CD4-positive, alpha-beta memory T cell (primary cell): Measurements from ENCODE around the gene UIMC1. TPM values are rescaled to one million over a fixed set of nuclear protein-coding genes. Genes with fewer than 3 reads are reported as not detected.

Experiments
- CTCF ChIA-PET: fragments of 350-600 bp; sonication (Branson Sonifier 250); formaldehyde crosslinking; loops from one replicate; lab custom pipeline; 2021; ENCODE audit warnings: inconsistent platforms; ENCODE audit not compliant: partially characterized antibody; lab: Charles Lee
- POLR2A ChIA-PET: fragments of 350-600 bp; sonication (Branson Sonifier 250); formaldehyde crosslinking; loops from one replicate; lab custom pipeline; 2021; ENCODE audit not compliant: partially characterized antibody; lab: Charles Lee
- DNase-seq, 5 donors: peaks; one replicate each; pipeline versions ENCODE4 v3.0.0 to v3.0.0-alpha.2; 2020 to 2022; ENCODE audit warnings: mixed read lengths in 1 of 5
- H3K27ac ChIP-seq: one replicate; pipeline ENCODE4 v1.7.0; 2013; ENCODE audit warnings: low read depth, low read length
- H3K27me3 ChIP-seq: 2 replicates; pipeline ENCODE4 v1.7.0; 2013; ENCODE audit warnings: mild to moderate bottlenecking, low read length, moderate library complexity; ENCODE audit not compliant: insufficient read depth
- H3K36me3 ChIP-seq: 2 replicates; pipeline ENCODE4 v1.7.0; 2013; ENCODE audit warnings: mild to moderate bottlenecking, low read length, moderate library complexity; ENCODE audit not compliant: insufficient read depth
- H3K4me1 ChIP-seq: 2 replicates; pipeline ENCODE4 v1.7.0; 2013; ENCODE audit warnings: mild to moderate bottlenecking, low read length, moderate library complexity; ENCODE audit not compliant: insufficient read depth
- H3K4me3 ChIP-seq, 2 donors: one replicate each; pipeline ENCODE4 v1.7.0; 2013; ENCODE audit warnings: low read length in 2 of 2, mild to moderate bottlenecking in 1 of 2
- H3K9me3 ChIP-seq, 2 donors: one replicate each; pipeline ENCODE4 v1.7.0; 2013; ENCODE audit warnings: low read length in 2 of 2, control low read depth in 1 of 2; ENCODE audit not compliant: control insufficient read depth in 1 of 2
- H3K27ac Mint-ChIP-seq, 7 donors: one replicate each; pipeline ENCODE4 v1.8.0; 2020 to 2021; ENCODE audit warnings: mixed read lengths in 7 of 7, mild to moderate bottlenecking in 6 of 7, inconsistent platforms in 3 of 7, moderate library complexity in 3 of 7
- H3K27me3 Mint-ChIP-seq, 2 donors: one replicate each; pipeline ENCODE4 v1.8.0; 2020 to 2021; ENCODE audit warnings: mixed read lengths in 2 of 2
- H3K36me3 Mint-ChIP-seq, 2 donors: one replicate each; pipeline ENCODE4 v1.8.0; 2020 to 2021; ENCODE audit warnings: mixed read lengths in 2 of 2, inconsistent platforms in 1 of 2, mild to moderate bottlenecking in 1 of 2
- H3K4me1 Mint-ChIP-seq, 4 donors: one replicate each; pipeline ENCODE4 v1.8.0; 2020 to 2021; ENCODE audit warnings: mixed read lengths in 4 of 4, mild to moderate bottlenecking in 1 of 4
- H3K4me3 Mint-ChIP-seq, 8 donors: one replicate each; pipeline ENCODE4 v1.8.0; 2020 to 2021; ENCODE audit warnings: mixed read lengths in 8 of 8, mild to moderate bottlenecking in 7 of 8, moderate library complexity in 6 of 8, inconsistent platforms in 3 of 8
- H3K9me3 Mint-ChIP-seq, 8 donors: one replicate each; pipeline ENCODE4 v1.8.0; 2020 to 2021; ENCODE audit warnings: mixed read lengths in 8 of 8, mild to moderate bottlenecking in 5 of 8, inconsistent platforms in 3 of 8, moderate library complexity in 1 of 8
- intact Hi-C: fragments of 100-400 bp; cut with micrococcal nuclease; formaldehyde crosslinking; loops from one replicate; pipeline ENCODE4 v1.15.1; 2023
- polyA plus RNA-seq, 2 donors: library from polyadenylated mRNA; unstranded; fragments of 300-500 nt; fragmentation: Illumina TruSeq; gene quantifications; one replicate each; pipeline ENCODE4 v1.2.3, GENCODE V29; 2021
- total RNA-seq, 2 experiments: library from RNA; stranded (reverse); gene quantifications; one replicate each; pipeline ENCODE4 v1.2.3, GENCODE V29; 2021

The UIMC1 gene
- total and polyA plus RNA-seq, 4 experiments from 2014 or later, result 16.7 to 61.7 (median 41.2) TPM

DNA sequence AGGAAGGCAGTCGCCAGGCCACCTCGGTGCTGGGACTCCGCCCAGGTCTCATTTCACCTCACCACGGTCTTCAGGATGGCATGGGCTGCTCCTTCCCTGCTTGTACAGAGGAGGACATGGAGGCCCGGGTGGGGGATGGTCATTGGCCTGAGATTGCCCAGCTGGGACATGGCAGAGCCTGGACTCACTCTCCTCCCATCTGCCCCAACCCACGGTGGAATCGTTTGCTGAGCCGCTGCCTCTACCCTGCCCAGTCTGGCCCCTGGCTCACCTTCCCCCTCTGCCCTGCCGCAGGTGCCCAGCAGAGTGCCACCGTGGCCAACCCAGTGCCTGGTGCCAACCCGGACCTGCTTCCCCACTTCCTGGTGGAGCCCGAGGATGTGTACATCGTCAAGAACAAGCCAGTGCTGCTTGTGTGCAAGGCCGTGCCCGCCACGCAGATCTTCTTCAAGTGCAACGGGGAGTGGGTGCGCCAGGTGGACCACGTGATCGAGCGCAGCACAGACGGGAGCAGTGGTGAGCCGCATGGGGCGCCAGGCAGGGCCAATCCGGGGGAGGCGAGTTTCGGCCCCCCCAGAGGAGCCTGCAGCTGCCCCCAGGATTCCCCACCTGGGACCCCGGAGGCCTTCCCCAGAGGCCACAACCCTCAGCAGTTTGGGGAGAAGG lies 144.1 kb downstream of the UIMC1 start:
- Histone ChIP-seq H3K27ac (no peak overlapping the region), H3K4me1 (no peaks in the 10 kb centered on the region), H3K36me3 (no peaks in the 10 kb centered on the region), H3K4me3 (no peak overlapping the region), H3K27me3 (no peaks in the 10 kb centered on the region), H3K9me3 (no peaks in the 10 kb centered on the region)
- H3K27me3 Mint-ChIP-seq, result peaks cover 20 to 21% of the 10 kb centered on the region in 2 donors
- H3K4me1 Mint-ChIP-seq, result no peaks in the 10 kb centered on the region
- no peak overlapping the region for H3K4me3 Mint-ChIP-seq
- DNase-seq, result no peak
- POLR2A ChIA-PET, result no interaction called here
- H3K36me3 Mint-ChIP-seq, result no peaks in the 10 kb centered on the region
- no peak overlapping the region for H3K27ac Mint-ChIP-seq
- CTCF ChIA-PET, result no interaction called here
- H3K9me3 Mint-ChIP-seq, result peaks cover 0 to 5% (median 0%) of the 10 kb centered on the region in 8 donors
- intact Hi-C loops, result no loop called here

DNA sequence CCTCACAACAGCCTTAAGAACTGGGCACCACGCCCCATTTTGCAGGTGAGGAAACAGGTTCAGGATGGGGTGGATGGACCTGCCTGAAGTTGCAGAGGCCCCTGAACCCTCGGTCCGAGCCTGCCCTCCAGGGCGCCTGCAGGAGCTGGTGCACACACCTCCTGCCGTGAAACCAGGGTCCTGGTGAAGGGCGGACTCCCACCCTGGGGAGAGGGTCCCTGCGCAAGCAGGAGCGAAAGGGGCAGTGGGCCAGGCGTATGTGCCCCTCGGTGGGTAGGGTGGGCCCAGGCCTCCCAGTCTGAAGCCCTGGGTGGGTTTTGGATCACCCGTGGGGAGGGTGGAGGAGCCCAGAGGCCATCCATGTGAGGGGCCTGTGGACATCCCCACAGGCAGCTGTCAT lies 145.3 kb downstream of the UIMC1 start:
- intact Hi-C loops, result no loop called here
- no peak overlapping the region for H3K4me3 ChIP-seq
- H3K4me1 Mint-ChIP-seq, result no peaks in the 10 kb centered on the region
- no peaks in the 10 kb centered on the region for H3K36me3 Mint-ChIP-seq
- no peaks in the 10 kb centered on the region for H3K27me3 ChIP-seq
- H3K36me3 ChIP-seq, result no peaks in the 10 kb centered on the region
- H3K4me3 Mint-ChIP-seq, result no peak overlapping the region
- H3K9me3 Mint-ChIP-seq, result peaks cover 0 to 5% (median 0%) of the 10 kb centered on the region in 8 donors
- DNase-seq, result no peak
- peaks cover 19 to 20% of the 10 kb centered on the region in 2 donors for H3K27me3 Mint-ChIP-seq
- CTCF ChIA-PET, result no interaction called here
- no peak overlapping the region for H3K27ac ChIP-seq
- H3K4me1 ChIP-seq, result no peaks in the 10 kb centered on the region
- POLR2A ChIA-PET, result no interaction called here
- no peak overlapping the region for H3K27ac Mint-ChIP-seq
- H3K9me3 ChIP-seq, result no peaks in the 10 kb centered on the region

DNA sequence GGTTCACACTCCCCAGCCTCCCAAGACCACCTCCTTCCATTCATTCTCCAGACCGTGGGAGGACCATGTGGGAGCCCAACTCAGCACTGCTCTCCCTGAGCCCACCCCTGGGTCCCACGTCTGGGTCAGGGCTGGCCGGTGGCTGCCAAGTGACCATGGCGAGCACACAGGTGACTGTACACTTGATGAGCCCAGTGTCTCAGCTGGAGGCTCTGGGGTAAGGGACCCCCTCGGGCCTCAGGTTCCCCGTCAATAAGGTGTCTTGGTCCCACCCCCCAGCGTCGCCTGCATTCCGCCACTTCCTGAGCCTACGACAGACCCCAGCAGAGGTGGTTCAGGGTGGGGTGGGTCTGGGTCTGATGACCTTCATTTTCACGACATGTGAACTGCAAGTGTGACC lies 146.2 kb downstream of the UIMC1 start:
- no peak overlapping the region for H3K4me3 Mint-ChIP-seq
- Histone ChIP-seq H3K9me3 (no peaks in the 10 kb centered on the region), H3K4me1 (no peaks in the 10 kb centered on the region), H3K4me3 (no peak overlapping the region), H3K36me3 (no peaks in the 10 kb centered on the region), H3K27ac (no peak overlapping the region), H3K27me3 (no peaks in the 10 kb centered on the region)
- CTCF ChIA-PET, result no interaction called here
- H3K4me1 Mint-ChIP-seq, result no peaks in the 10 kb centered on the region
- peaks cover 0 to 5% (median 0%) of the 10 kb centered on the region in 8 donors for H3K9me3 Mint-ChIP-seq
- intact Hi-C loops, result no loop called here
- H3K27me3 Mint-ChIP-seq, result peaks cover 17 to 18% of the 10 kb centered on the region in 2 donors
- no peak for DNase-seq
- POLR2A ChIA-PET, result no interaction called here
- no peak overlapping the region for H3K27ac Mint-ChIP-seq
- H3K36me3 Mint-ChIP-seq, result no peaks in the 10 kb centered on the region

DNA sequence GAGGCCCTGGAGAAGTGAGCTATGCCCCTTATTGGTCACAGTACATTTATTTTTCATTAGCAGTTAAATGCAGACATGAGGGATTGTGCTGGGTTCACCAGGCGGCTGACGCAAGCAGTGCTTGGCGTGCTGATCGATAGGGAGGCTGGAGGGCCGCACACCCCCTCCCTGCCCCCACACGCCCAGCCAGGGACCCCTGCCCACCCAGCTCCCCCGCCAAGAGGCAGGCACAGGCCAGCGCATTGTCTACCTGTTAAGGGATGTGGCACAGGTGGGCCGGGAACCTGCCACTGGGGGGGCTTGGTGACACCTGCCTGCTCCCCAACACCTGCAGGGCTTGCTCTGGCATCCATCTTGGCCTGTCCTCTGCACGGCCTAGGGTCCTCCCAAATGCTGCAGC lies 146.7 kb downstream of the UIMC1 start:
- H3K4me3 ChIP-seq, result no peak overlapping the region
- intact Hi-C loops, result no loop called here
- H3K9me3 ChIP-seq, result no peaks in the 10 kb centered on the region
- H3K27me3 ChIP-seq, result no peaks in the 10 kb centered on the region
- H3K36me3 Mint-ChIP-seq, result no peaks in the 10 kb centered on the region
- ChIA-PET POLR2A (no interaction called here), CTCF (no interaction called here)
- H3K36me3 ChIP-seq, result no peaks in the 10 kb centered on the region
- no peak overlapping the region for H3K4me3 Mint-ChIP-seq
- no peaks in the 10 kb centered on the region for H3K4me1 Mint-ChIP-seq
- no peak overlapping the region for H3K27ac Mint-ChIP-seq
- no peaks in the 10 kb centered on the region for H3K4me1 ChIP-seq
- H3K27ac ChIP-seq, result no peak overlapping the region
- peaks cover 15 to 17% of the 10 kb centered on the region in 2 donors for H3K27me3 Mint-ChIP-seq
- no peak for DNase-seq
- peaks cover 0 to 5% (median 0%) of the 10 kb centered on the region in 8 donors for H3K9me3 Mint-ChIP-seq

DNA sequence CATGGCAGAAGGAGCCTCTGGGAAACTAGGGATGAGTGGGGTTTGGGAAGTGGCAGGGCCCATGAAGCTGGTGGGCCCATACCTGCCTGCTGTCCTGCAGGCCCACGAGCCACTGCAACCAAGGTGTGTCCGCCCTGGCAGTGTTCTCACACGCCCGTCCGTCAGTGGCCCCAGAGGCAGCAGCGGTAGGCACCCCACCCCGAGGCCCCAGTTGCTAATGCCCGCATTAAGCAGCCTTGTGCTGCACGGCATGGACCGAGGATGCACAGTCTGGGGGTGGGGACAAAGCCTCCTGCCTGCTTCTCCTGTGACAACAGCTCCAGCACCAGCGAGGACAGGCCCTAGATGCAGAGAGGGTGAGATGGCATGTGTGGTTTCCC lies 148.7 kb downstream of the UIMC1 start:
- Histone ChIP-seq H3K27ac (no peak overlapping the region), H3K4me3 (no peak overlapping the region), H3K4me1 (no peaks in the 10 kb centered on the region), H3K36me3 (no peaks in the 10 kb centered on the region), H3K9me3 (no peaks in the 10 kb centered on the region), H3K27me3 (no peaks in the 10 kb centered on the region)
- POLR2A ChIA-PET, result no interaction called here
- no peak for DNase-seq
- H3K9me3 Mint-ChIP-seq, result peaks cover 0 to 5% (median 0%) of the 10 kb centered on the region in 8 donors
- H3K27ac Mint-ChIP-seq, result no peak overlapping the region
- CTCF ChIA-PET, result no interaction called here
- H3K36me3 Mint-ChIP-seq, result no peaks in the 10 kb centered on the region
- no peaks in the 10 kb centered on the region for H3K4me1 Mint-ChIP-seq
- peaks cover 15 to 19% of the 10 kb centered on the region in 2 donors for H3K27me3 Mint-ChIP-seq
- no peak overlapping the region for H3K4me3 Mint-ChIP-seq
- intact Hi-C loops, result no loop called here

DNA sequence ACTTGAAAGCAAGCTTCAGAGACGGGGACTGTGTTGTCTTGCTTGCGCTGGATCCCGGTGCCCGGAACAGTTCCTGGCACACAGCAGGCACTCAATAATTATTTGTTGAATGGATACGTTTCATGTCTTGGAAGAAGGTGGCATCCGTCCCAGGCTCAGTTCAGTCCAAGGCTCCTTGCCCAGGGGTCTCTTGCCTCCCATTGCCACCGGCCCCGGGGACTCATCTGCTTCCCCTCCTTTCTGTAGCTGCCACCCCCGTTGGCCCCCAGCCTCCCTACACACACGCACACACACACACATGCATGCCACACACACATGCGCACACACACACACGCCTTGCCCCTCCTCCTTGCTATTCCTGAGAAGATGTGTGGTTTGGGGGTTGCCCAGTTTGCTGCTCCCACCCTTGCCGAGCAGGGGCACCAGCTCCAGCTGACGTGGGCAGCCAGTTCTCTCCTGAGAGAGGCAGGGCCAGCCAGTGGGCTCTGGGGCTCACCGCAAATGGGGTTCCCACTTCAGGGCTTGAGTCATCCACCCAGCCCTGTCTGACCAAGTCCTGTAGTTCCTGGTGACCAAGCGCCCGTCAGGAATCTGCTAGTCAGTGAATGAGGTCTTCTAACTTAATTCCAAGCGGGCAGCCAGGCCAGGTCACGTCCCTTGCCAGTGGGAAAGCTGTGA lies 149.2 kb downstream of the UIMC1 start:
- Mint-ChIP-seq H3K4me3 (no peak overlapping the region), H3K9me3 (peaks cover 0 to 5% (median 0%) of the 10 kb centered on the region in 8 donors), H3K4me1 (no peaks in the 10 kb centered on the region), H3K27ac (no peak overlapping the region), H3K27me3 (peaks cover 18 to 21% of the 10 kb centered on the region in 2 donors), H3K36me3 (no peaks in the 10 kb centered on the region)
- no peak overlapping the region for H3K27ac ChIP-seq
- H3K36me3 ChIP-seq, result no peaks in the 10 kb centered on the region
- H3K4me1 ChIP-seq, result no peaks in the 10 kb centered on the region
- ChIA-PET POLR2A (no interaction called here), CTCF (no interaction called here)
- intact Hi-C loops, result no loop called here
- H3K9me3 ChIP-seq, result no peaks in the 10 kb centered on the region
- H3K27me3 ChIP-seq, result no peaks in the 10 kb centered on the region
- no peak for DNase-seq
- no peak overlapping the region for H3K4me3 ChIP-seq

DNA sequence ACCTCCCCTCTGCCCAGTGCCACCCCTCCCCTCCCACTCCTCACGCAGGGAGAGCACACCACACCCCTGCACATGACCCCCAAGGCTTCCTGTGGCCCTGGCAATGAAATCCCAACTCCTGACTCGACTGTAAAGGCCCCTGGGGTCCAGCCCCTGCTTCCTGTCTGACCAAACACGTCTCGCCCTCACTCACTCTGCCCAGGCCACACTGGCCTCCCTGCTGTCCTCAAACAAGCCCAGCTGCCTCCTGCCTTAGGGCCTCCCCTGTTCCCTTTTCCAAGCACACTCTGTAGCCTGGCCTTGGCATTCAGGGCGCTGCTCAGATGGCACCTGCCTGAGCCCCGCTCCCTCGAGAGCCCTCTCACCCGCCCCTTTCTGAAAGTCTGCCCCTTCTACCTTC lies 149.8 kb downstream of the UIMC1 start:
- H3K27me3 ChIP-seq, result no peaks in the 10 kb centered on the region
- no peak overlapping the region for H3K27ac ChIP-seq
- no peaks in the 10 kb centered on the region for H3K9me3 ChIP-seq
- Mint-ChIP-seq H3K4me3 (no peak overlapping the region), H3K9me3 (peaks cover 0 to 5% (median 0%) of the 10 kb centered on the region in 8 donors), H3K4me1 (no peaks in the 10 kb centered on the region), H3K27me3 (peaks cover 18 to 22% of the 10 kb centered on the region in 2 donors), H3K36me3 (no peaks in the 10 kb centered on the region), H3K27ac (no peak overlapping the region)
- no peak overlapping the region for H3K4me3 ChIP-seq
- ChIA-PET POLR2A (no interaction called here), CTCF (no interaction called here)
- H3K36me3 ChIP-seq, result no peaks in the 10 kb centered on the region
- intact Hi-C loops, result no loop called here
- no peak for DNase-seq
- no peaks in the 10 kb centered on the region for H3K4me1 ChIP-seq
